GM19023 (cell line): ENCODE results near the gene NTF4.

ENCODE experiments used
- ATAC-seq: cut with Tn5 transposase; IDR thresholded peaks from one replicate; pipeline ENCODE4 v1.9.1; 2021; ENCODE audit warnings: mild to moderate bottlenecking, moderate library complexity; ENCODE audit not compliant: unreplicated experiment

Gene NTF4

GRCh38 chr19:49064768-49065611 is at the start of gene NTF4:
TSS of gene NTF4 (minus strand) at chr19:49064818. CDS start at chr19:49061997, 2,821 bp downstream.
- no peak for ATAC-seq

- peak; percentile 49 for ATAC-seq
Observed at GRCh38 chr19:49113762-49114629, 49.4 kb upstream of the NTF4 start, which contains the start of gene LIN7B. TSS of gene LIN7B (plus strand) at chr19:49114370. CDS start at chr19:49114405, 35 bp downstream.

DNA sequence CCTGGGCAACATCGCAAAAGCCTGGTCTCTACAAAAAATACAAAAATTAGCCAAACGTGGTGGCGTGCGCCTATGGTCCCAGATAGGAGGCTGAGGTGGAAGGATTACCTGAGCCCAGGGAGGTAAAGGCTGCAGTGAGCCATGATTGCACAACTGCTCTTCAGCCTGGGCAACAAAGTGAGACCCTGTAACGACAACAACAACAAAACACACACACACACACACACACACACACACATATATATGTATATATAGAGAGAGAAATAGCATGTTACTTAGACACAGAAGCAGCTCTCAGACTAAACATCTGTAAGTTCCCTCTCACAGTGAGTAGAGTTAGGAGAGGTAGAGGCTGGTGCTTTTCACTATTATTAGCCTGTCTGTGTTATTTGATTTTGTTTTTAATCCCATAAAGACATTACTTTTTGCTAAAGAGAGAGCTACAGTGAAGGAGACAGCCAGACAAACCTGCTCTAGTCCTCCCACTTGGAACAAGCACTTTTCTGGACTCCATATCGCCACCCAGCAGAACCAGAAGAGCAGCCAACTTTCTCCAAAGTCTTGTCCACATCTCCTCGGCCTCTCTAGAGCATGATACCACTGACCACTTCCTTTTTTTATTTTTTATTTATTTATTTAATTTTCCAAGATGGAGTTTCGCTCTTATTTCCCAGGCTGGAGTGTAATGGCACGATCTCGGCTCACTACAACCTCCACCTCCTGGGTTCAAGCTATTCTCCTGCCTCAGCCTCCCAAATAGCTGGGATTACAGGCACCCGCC is 46.8 kb upstream of the NTF4 start:
- ATAC-seq: no peak

DNA sequence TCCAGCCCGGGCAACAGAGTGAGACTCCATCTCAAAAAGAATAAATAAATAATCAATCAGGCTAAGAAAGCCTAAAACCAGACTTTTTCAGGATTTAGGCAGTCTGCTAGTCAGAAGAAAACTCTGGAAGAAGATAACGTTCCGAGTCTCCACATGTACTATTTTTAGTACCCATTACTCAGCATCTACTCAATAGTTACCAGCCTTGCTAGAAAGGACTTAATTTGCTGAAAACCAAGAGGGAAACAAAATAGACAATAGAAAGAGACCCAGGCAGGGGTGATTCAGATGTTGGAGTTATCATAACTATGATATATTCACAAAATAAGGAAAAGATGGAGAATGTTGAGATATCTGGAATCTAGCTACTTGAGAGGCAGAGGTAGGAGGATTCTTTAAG is 45.9 kb upstream of the NTF4 start:
- no peak for ATAC-seq

- ATAC-seq: no peak
Observed at GRCh38 chr19:49109569-49110233, 45.1 kb upstream of the NTF4 start.

DNA sequence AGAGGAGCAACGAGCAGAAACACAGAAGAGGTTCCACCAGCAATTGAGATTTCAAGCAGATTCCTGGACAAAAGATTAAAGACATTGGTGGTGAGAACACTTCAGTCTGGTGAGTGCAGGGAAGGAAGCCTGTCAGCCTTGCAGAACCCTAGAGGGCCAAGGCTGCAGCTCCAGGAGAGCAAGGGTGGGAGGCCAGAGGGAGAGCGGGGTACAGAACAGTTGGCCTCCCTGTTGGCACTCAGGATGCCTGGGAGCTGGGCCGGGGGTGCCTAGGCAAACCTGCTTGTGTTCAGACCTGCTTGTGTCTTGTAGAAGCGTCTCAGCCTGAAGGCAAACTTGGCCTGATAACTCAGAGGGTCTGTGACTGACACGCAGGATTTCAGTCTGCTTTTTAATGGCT is 44.4 kb upstream of the NTF4 start:
- no peak for ATAC-seq

DNA sequence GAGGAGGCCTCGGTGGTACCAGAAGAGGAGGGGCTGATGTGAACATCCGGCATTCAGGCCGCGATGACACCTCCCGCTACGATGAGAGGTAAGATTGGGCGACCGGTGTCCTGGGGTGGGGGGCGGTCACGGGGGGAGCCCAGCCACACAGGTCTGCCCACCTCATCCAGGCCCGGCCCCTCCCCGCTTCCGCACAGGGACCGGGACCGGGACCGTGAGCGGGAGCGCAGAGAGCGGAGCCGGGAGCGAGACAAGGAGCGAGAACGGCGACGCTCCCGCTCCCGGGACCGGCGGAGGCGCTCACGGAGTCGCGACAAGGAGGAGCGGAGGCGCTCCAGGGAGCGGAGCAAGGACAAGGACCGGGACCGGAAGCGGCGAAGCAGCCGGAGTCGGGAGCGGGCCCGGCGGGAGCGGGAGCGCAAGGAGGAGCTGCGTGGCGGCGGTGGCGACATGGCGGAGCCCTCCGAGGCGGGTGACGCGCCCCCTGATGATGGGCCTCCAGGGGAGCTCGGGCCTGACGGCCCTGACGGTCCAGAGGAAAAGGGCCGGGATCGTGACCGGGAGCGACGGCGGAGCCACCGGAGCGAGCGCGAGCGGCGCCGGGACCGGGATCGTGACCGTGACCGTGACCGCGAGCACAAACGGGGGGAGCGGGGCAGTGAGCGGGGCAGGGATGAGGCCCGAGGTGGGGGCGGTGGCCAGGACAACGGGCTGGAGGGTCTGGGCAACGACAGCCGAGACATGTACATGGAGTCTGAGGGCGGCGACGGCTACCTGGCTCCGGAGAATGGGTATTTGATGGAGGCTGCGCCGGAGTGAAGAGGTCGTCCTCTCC is 43.2 kb upstream of the NTF4 start:
- ATAC-seq: no peak

GRCh38 chr19:49106648-49107135 is 42.1 kb upstream of the NTF4 start:
- no peak for ATAC-seq

- no peak for ATAC-seq
Observed at GRCh38 chr19:49104229-49104864, 39.7 kb upstream of the NTF4 start.

DNA sequence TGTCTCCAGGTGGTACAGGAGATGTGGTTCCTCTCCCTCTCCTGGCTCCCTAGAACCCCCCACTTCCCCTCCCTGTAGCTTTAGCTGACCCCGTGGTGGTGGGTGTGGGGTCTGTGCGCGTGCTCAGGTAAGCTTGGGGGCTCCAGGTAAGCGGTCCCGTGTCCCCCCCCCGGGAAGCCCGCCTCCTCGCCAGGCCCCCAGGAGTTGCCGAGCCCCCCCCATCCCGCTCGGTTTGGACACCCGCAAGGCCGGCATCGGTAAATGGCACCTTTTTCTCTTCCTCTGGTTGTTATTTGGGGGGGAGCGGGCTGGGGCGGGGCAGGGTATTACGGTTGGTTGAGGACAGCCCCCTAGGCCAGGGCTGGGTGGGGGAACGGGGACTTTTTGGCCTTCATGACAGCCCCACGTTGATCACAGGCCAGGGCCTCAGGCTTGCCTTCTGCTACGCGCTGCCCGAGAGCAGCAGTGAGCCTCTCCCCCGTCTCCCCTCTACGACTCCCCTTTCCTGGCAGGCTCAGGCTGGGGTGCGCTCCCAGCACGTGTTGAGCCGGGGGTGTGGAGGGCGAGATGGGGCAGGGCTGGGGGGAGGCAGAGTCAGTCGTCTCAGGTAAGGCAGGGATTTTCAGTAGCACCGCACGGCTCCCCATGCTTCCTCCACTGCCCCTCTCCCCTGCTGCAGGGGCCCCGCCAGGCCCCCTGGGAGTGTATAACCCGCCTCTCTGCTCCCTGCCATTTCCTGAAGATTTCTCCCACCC is 38.9 kb upstream of the NTF4 start:
- ATAC-seq: no peak

- ATAC-seq: no peak
Observed at GRCh38 chr19:49102303-49102702, 37.7 kb upstream of the NTF4 start.

GRCh38 chr19:49101160-49101559 is 36.5 kb upstream of the NTF4 start:
- no peak for ATAC-seq

GRCh38 chr19:49098795-49099194 is 34.2 kb upstream of the NTF4 start:
- ATAC-seq: no peak

- no peak for ATAC-seq
Observed at GRCh38 chr19:49097453-49098288, 33.1 kb upstream of the NTF4 start.

- ATAC-seq: no peak
Observed at GRCh38 chr19:49094505-49095482, 30.2 kb upstream of the NTF4 start.

- no peak for ATAC-seq
Observed at GRCh38 chr19:49092686-49093085, 28.1 kb upstream of the NTF4 start.
